HCEC 1CT (cell line): ENCODE results near the gene ADGRF3.
A peak's percentile ranks its signal among the peaks of the same experiment; 100 is the strongest.
"Not testable (repeated sequence)": the region's sequence is repeated elsewhere in the genome, so short reads cannot be mapped to it uniquely, and the experiment has no call there.

ENCODE experiments used
- DNase-seq: peaks from one replicate; pipeline ENCODE4 v3.0.0-alpha.2; 2017

ADGRF3 gene

DNA sequence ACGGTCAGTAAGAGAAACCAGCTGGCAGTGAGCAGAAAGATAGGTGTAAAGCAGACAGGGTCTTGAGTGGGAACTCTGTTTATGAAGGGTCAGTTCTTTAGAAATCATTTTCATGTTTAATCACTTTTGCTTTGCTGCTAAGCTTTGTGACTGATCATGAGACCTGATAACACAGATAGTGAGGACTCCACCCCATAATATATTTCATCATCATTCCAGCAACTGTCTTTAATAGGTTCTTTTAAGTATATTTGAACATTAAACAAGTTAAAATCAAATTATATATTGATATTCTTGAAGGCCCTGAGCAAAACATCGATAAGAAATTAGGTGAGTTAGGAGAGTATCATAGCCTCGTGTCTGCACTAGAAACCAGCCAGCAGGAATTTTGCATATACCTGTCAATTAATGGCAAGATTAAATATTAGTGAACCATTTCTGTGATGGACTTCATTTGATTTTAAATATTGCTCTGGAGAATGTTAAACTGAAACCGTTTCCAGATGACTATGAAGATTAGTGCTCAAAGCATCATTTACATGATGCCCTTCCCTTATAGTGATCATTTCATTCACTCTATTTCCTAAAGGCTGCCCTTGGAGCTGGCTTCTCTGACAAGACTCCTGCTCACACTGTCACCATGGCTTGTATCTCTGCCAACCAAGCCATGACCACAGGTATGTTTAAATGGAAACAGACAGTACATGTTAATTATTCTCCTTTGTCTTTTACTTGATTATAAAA, 69.9 kb downstream of the ADGRF3 start:
- DNase-seq = no peak

DNA sequence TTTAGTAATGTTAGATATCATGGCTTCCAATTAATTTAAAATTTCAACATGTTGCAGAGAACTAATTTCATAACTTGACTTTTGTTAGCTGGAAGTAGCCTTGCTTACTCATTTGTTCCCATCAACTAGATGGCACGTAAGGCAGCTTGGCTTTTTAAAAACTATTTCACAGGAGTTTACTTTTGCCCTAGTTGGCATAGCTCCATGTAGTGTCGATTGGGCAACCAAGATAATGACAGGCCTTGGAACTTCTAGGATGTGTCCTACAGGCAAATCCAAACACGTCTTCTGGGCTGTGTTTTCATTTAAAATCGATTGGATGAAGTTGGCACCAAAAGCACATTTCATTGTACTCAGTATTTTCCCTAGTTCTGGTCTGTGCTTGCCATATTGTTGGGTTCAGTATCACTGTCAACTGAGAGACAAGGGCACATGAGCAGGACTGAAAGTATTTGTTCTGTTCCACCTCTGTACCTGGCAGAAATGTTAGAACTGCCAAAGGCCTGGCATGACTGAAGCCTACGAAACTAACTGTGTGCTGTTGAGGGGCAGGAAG, 72.5 kb downstream of the ADGRF3 start:
- peak; percentile 90 for DNase-seq

DNA sequence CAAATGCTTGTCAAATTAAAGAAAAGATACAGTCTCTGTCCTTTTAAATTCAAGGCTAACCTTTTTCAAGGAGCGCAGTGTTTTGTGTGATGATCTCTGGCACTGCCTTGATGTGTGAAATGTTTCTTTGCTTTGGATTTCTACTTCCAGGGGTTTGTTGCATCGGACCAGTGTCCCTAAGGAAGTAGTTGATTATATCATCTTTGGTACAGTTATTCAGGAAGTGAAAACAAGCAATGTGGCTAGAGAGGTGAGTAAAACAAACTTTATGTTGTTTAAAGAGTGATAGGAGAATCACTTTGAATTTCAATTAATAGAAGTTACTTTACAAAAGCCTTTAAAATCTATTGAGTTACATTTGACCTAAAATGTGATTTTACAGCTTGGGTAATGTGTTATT, 73.1 kb downstream of the ADGRF3 start:
- no peak for DNase-seq

DNA sequence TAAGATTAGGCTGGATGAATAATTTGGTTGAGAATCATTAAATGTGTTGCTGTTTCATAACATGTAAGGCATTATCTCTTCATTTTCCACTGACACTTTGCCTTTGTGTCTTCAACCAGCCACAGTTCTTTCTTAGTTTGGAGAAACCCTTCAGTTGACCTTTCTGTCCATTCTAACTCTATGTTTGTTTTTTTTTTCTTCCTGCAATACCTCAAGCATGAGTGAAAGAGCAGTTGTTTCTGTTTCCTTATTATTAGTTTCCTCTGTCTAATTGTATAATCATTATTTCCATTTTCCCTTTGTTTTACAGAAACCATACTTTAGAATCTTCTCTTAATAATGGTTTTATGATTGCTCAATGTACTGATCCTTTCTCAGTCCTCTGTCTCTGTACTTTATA, 76.2 kb downstream of the ADGRF3 start:
- DNase-seq = peak; percentile 3

DNA sequence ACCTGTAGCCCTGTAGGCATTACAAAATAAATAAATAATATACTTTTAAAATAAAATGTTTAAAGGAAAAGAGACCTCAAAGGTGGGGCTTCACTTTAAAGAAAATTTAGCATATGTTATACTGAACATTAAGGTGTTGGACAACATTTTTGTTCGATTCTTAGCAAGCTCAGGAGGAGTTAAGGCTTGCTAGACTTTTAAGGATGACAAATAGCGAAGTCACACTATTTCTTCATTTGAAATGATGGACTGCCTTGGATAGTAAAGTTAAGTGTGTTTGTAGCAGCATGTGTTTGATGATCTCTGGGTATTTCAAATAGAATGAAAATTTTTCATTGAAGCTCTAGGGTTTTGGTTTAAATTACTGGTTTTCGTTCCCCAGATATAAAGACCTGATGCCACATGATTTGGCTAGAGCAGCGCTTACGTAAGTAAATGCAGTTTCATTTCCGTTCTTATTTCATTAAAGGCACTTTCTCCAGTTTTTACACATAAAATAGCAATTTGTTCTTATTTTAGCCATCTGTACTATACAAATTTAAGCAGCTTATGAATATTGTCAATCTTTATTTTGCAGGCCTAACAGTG, 76.9 kb downstream of the ADGRF3 start:
- peak; percentile 62 for DNase-seq

DNA sequence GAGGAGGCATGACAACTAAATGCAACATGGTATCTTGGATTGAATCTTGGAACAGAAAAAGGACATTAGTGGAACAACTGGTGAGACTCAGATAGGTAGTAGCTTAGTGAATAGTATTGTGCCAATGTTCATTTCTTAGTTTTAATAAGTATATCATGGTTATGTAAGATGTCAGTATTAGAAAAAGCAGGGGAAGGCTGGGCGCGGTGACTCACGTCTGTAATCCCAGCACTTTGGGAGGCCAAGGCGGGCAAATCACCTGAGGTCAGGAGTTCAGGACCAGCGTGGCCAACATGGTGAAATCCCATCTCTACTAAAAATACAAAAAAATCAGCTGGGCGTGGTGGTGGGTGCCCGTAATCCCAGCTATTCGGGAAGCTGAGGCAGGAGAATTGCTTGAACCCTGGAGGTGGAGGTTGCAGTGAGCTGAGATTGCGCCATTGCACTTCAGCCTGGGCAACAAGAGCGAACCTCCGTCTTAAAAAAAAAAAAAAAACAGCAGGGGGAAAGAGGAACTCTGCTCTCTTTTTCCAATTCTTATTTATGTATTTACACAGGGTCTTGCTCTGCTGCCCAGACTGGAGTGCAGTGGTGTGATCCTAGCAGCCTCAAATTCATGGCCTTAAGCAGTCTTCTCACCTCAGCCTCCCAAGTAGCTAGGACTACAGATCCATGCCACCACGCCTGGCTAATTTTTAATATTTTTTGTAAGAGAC, 77.8 kb downstream of the ADGRF3 start:
- not testable (repeated sequence) for DNase-seq

DNA sequence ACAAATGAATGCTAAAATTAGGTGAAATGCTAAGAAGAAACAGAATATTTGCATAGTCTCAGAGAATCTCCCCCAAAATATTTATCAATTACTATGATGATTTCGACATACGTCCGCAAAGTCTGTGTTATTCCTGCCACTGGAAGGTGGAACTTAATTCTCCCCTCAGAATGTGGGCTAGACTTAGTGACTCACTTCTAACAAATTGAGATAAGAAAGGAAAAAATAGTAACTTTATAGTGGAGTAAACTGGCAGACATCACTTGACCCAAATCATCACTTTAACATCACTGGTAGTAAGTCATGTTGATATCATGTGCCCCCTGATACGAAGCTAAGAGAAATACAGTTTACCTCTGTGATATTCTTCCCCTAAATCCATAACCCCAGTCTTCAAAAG, 78.4 kb downstream of the ADGRF3 start:
- DNase-seq = no peak

DNA sequence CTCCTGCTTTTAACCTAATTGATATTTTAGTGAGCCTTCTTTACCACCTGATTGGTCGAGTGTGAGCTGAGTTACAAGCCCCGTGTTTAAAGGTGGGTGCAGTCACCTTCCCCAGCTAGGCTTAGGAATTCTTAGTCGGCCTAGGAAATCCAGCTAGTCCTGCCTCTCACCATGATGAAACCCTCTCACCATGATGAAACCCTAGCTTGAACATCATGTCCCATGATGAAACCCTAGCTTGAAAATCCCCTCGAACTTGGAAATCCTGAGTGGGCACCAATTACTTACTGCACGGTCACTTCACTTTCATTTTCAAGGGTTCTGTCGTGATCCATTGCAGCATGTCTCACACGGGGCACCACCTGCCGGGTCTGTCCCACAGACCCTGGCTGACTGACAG, 87.8 kb downstream of the ADGRF3 start:
- DNase-seq = not testable (repeated sequence)
